Fibroblast of villous mesenchyme (primary cell): ENCODE measurements around the gene RALGAPA1. TPM values are rescaled to one million over a fixed set of nuclear protein-coding genes. Genes with fewer than 3 reads are reported as not detected.

Experiments
- DNase-seq: peaks from one replicate; pipeline ENCODE4 v3.0.0-alpha.2; 2010; ENCODE audit warnings: low read depth
- H3K4me3 ChIP-seq: 2 replicates; pipeline ENCODE4 v1.5.1; 2011; ENCODE audit warnings: low read depth, mild to moderate bottlenecking, low read length
- small RNA-seq: library from RNA; depleted of rRNA; stranded (forward); fragments of <200 nt; gene quantifications from one replicate; pipeline ENCODE3, GENCODE V24; 2012
- total RNA-seq: library from RNA; depleted of rRNA; stranded (reverse); fragments of >200 nt; gene quantifications from 2 replicates; pipeline ENCODE4 v1.2.3, GENCODE V29; 2012
- TF ChIP-seq, protein P1 (sequence below): IDR thresholded peaks from 2 replicates; pipeline ENCODE4 v1.5.1; 2012; ENCODE audit warnings: low read depth, mild to moderate bottlenecking, low read length; ENCODE audit not compliant: insufficient read depth

RALGAPA1 gene
- total RNA-seq, 1 donor: 57.9 TPM

DNA sequence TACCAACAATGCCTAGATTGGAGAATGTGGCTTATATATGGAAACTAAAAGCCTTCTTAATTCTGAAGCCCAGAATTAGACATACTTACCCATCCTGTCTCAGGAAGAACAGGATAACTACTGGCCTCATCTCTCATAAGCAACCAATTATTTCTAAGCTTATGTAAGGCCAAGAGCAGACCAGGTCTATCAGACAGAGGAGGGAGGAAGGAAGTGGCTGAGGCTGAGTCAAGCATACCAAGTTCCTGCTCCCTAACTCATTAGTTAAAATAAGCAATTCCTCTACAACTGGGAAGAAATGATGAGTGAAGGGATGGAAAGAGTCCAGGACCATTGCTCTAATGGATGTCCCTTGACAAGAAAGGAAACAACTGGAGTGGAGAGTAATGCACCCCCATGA, 302.2 kb downstream of the RALGAPA1 start:
- TF ChIP-seq, protein P1, sequence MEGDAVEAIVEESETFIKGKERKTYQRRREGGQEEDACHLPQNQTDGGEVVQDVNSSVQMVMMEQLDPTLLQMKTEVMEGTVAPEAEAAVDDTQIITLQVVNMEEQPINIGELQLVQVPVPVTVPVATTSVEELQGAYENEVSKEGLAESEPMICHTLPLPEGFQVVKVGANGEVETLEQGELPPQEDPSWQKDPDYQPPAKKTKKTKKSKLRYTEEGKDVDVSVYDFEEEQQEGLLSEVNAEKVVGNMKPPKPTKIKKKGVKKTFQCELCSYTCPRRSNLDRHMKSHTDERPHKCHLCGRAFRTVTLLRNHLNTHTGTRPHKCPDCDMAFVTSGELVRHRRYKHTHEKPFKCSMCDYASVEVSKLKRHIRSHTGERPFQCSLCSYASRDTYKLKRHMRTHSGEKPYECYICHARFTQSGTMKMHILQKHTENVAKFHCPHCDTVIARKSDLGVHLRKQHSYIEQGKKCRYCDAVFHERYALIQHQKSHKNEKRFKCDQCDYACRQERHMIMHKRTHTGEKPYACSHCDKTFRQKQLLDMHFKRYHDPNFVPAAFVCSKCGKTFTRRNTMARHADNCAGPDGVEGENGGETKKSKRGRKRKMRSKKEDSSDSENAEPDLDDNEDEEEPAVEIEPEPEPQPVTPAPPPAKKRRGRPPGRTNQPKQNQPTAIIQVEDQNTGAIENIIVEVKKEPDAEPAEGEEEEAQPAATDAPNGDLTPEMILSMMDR: no peak

DNA sequence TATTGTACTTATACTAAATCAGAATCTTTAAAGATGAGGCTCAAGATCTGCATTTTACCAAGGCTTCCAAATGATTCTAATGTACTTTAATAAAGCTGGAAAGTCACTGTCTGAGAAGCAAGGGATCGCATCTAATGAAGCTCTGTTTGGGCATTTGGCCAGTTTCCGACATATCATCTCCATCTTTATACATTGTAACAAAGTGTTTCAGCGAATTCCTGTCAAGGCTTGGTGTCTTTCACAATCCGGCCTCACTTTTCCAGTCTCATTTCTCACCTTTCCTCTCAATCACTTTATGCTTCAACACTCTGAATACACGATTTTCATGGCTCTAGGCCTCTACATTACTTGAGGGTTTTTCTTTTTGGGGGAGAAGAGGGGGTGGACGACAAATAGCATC, 302.6 kb downstream of the RALGAPA1 start:
- DNase-seq: no peak
- H3K4me3 ChIP-seq: no peak overlapping the region
- TF ChIP-seq, protein P1: no peak

More for the DNA sequence above, 302.2 kb downstream of the RALGAPA1 start:
- DNase-seq: no peak
- no peak overlapping the region for H3K4me3 ChIP-seq

DNA sequence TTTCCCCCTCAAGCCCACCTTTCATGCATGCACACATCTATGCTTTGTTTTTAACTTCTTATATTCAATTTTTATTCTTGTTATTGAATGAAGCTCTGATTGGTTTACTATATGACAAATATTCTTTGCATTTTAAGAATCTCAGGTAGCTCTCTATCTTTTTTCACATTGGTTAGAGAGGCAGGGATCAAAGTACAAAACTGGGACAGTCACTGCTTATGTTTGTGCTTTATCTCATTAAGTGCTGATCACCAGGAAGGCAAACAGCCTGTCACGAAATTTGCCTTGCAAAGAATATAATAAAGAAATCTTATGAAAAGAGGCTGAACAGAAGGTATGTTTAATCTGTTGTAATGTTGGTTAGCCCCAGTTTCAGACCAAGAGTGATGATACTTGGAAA, 304.8 kb downstream of the RALGAPA1 start:
- TF ChIP-seq, protein P1: no peak
- no peak overlapping the region for H3K4me3 ChIP-seq
- DNase-seq: no peak

DNA sequence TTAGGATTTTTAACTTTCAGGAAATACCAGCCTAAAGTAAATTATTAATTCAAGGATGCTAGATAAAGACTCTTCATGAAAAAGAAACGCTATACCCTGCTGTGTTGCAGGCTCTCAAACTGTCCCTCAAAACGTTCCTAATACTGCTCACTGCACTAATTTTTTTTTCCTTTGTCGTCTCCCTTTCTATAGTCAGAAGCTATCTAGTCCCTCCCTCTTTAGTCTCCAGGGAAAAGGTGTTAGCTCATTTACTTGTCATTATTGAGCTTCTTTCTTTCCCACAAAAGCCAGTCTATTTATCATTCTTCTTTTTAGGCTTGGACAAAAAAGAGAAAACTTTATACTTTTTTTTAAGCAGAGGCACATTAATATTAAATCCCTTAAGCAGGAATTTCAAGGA, 305.4 kb downstream of the RALGAPA1 start:
- TF ChIP-seq, protein P1: no peak
- DNase-seq: no peak
- no peak overlapping the region for H3K4me3 ChIP-seq

DNA sequence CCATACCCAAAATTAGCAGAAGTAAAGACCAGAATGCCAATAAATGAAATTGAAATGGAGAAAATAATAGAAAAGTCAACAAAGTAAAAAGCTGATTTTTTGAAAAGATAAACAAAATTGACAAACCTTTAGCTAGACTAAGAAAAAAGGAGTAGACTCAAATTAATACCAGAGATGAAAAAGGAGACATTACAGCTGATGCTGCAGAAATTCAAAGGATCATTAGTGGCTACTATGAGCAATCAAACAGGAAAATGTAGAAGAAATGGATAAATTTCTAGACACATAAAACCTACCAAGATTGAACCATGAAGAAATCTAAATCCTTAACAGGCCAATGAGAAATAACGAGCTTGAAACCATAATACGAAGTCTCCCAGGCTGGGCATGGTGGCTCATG, 309.9 kb downstream of the RALGAPA1 start:
- TF ChIP-seq, protein P1: no peak
- H3K4me3 ChIP-seq: no peak overlapping the region
- DNase-seq: no peak

DNA sequence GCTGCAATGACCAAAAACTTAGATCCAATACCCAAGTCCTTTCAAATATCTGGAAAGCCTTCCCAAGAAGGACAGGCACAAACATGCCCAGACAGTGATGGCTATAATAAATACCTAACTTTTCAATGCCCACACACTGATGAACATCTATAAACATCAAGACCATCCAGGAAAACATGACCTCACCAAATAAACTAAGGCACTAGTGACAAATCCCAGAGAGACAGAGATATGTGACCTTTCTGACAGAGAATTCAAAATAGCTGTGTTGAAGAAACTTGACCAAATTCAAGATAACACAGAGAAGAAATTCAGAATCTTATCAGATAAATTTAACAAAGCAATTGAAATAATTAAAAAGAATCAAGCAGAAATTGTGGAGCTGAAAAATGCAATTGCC, 313.8 kb downstream of the RALGAPA1 start:
- DNase-seq: no peak
- H3K4me3 ChIP-seq: no peak overlapping the region
- TF ChIP-seq, protein P1: no peak

DNA sequence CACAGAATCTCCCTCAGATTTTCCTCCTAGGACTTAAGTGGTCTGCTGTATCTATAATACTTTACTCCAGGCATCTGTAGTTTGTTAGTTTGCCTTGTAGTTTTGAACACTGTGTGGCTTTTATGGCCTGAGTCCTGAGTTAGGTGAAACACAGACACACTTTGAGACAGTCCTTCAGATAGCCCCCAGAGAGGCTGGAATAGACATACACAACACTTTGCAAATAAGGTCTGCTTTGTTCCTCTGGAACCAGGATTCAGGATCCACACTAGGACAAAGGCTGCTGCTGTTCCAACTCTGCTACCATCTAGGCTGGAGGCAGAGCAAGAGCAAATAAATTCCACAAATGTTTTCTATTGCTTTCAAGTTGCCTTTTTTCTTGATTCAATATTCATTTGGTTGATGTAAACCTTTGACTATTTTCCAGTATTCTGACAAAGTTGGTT, 316.5 kb downstream of the RALGAPA1 start:
- DNase-seq: no peak
- no peak overlapping the region for H3K4me3 ChIP-seq
- TF ChIP-seq, protein P1: no peak

Small RNA genes lying within 50 kb of the gene (small RNA-seq; reads per million reads assigned to genes)
- gene RF00322: not detected

Other genes starting within 250 kb of the RALGAPA1 start
- 4.2 and 5.6 TPM in 2 replicates for gene BRMS1L, start 17.0 kb upstream of the RALGAPA1 start, total RNA-seq